ENCODE data around the gene SLC16A8.

SLC16A8 gene

GRCh38 chr22:38110863-38111852 lies 27.2 kb upstream of the SLC16A8 start:
- H3K36me3 ChIP-seq (ENCODE audit: control insufficient read depth, insufficient read depth, low read length) = peaks cover 3% of the 10 kb centered on the region; the same call in 1 of the 2 replicates
- no peak overlapping the region for H3K4me3 ChIP-seq (ENCODE audit: low read depth, low read length)
- H3K27me3 ChIP-seq (ENCODE audit: control insufficient read depth, insufficient read depth, low read length) = peaks cover 4% of the 10 kb centered on the region
- peaks cover 12% of the 10 kb centered on the region; the same call in 1 of the 2 replicates for H3K4me1 ChIP-seq (ENCODE audit: control insufficient read depth, insufficient read depth, low read length)
- no peak overlapping the region for H3K9ac ChIP-seq (ENCODE audit: low read length)
- no peaks in the 10 kb centered on the region for H3K9me3 ChIP-seq (ENCODE audit: control insufficient read depth, insufficient read depth, low read depth, low read length)
- no peak overlapping the region for H3K27ac ChIP-seq (ENCODE audit: low read depth, low read length)

GRCh38 chr22:38110008-38110862 lies 26.3 kb upstream of the SLC16A8 start, which contains the start of gene BAIAP2L2:
TSS of gene BAIAP2L2 (minus strand) at chr22:38110684. CDS start at chr22:38110525, 159 bp downstream.
- Histone ChIP-seq H3K4me1 (ENCODE audit: control insufficient read depth, insufficient read depth, low read length) (peaks cover 12% of the 10 kb centered on the region; the same call in 1 of the 2 replicates), H3K27me3 (ENCODE audit: control insufficient read depth, insufficient read depth, low read length) (peaks cover 4% of the 10 kb centered on the region), H3K9ac (ENCODE audit: low read length) (no peak within 1 kb of the TSS), H3K27ac (ENCODE audit: low read depth, low read length) (no peak within 1 kb of the TSS), H3K4me3 (ENCODE audit: low read depth, low read length) (no peak within 1 kb of the TSS), H3K9me3 (ENCODE audit: control insufficient read depth, insufficient read depth, low read depth, low read length) (no peaks in the 10 kb centered on the region), H3K36me3 (ENCODE audit: control insufficient read depth, insufficient read depth, low read length) (peaks cover 3% of the 10 kb centered on the region; the same call in 1 of the 2 replicates)

- Histone ChIP-seq H3K4me1 (ENCODE audit: control insufficient read depth, insufficient read depth, low read length) (peaks cover 10% of the 10 kb centered on the region; the same call in 1 of the 2 replicates), H3K4me3 (ENCODE audit: low read depth, low read length) (no peak overlapping the region), H3K9ac (ENCODE audit: low read length) (no peak overlapping the region), H3K9me3 (ENCODE audit: control insufficient read depth, insufficient read depth, low read depth, low read length) (no peaks in the 10 kb centered on the region), H3K27me3 (ENCODE audit: control insufficient read depth, insufficient read depth, low read length) (peaks cover 4% of the 10 kb centered on the region), H3K27ac (ENCODE audit: low read depth, low read length) (no peak overlapping the region), H3K36me3 (ENCODE audit: control insufficient read depth, insufficient read depth, low read length) (peaks cover 3% of the 10 kb centered on the region; the same call in 1 of the 2 replicates)
These were observed 25.5 kb upstream of the SLC16A8 start for GRCh38 chr22:38109371-38110001.

- Histone ChIP-seq H3K9me3 (ENCODE audit: control insufficient read depth, insufficient read depth, low read depth, low read length) (no peaks in the 10 kb centered on the region), H3K27ac (ENCODE audit: low read depth, low read length) (no peak overlapping the region)
These were observed 24.8 kb upstream of the SLC16A8 start for GRCh38 chr22:38108561-38109319.

GRCh38 chr22:38107692-38108515 lies 23.9 kb upstream of the SLC16A8 start:
- Histone ChIP-seq H3K4me3 (ENCODE audit: low read depth, low read length) (no peak overlapping the region), H3K27me3 (ENCODE audit: control insufficient read depth, insufficient read depth, low read length) (peaks cover 4% of the 10 kb centered on the region), H3K4me1 (ENCODE audit: control insufficient read depth, insufficient read depth, low read length) (peaks cover 10% of the 10 kb centered on the region; the same call in 1 of the 2 replicates), H3K9ac (ENCODE audit: low read length) (no peak overlapping the region), H3K36me3 (ENCODE audit: control insufficient read depth, insufficient read depth, low read length) (peaks cover 3% of the 10 kb centered on the region; the same call in 1 of the 2 replicates), H3K27ac (ENCODE audit: low read depth, low read length) (no peak overlapping the region), H3K9me3 (ENCODE audit: control insufficient read depth, insufficient read depth, low read depth, low read length) (no peaks in the 10 kb centered on the region)

More at GRCh38 chr22:38108561-38109319, 24.8 kb upstream of the SLC16A8 start:
- H3K9ac ChIP-seq (ENCODE audit: low read length) = no peak overlapping the region
- no peak overlapping the region for H3K4me3 ChIP-seq (ENCODE audit: low read depth, low read length)
- H3K27me3 ChIP-seq (ENCODE audit: control insufficient read depth, insufficient read depth, low read length) = peaks cover 4% of the 10 kb centered on the region
- peaks cover 10% of the 10 kb centered on the region; the same call in 1 of the 2 replicates for H3K4me1 ChIP-seq (ENCODE audit: control insufficient read depth, insufficient read depth, low read length)
- H3K36me3 ChIP-seq (ENCODE audit: control insufficient read depth, insufficient read depth, low read length) = peaks cover 3% of the 10 kb centered on the region; the same call in 1 of the 2 replicates

GRCh38 chr22:38106814-38107578 lies 23.0 kb upstream of the SLC16A8 start:
- H3K27me3 ChIP-seq (ENCODE audit: control insufficient read depth, insufficient read depth, low read length) = peaks cover 4% of the 10 kb centered on the region
- peaks cover 10% of the 10 kb centered on the region; the same call in 1 of the 2 replicates for H3K4me1 ChIP-seq (ENCODE audit: control insufficient read depth, insufficient read depth, low read length)
- no peaks in the 10 kb centered on the region for H3K9me3 ChIP-seq (ENCODE audit: control insufficient read depth, insufficient read depth, low read depth, low read length)
- H3K9ac ChIP-seq (ENCODE audit: low read length) = no peak overlapping the region
- H3K4me3 ChIP-seq (ENCODE audit: low read depth, low read length) = no peak overlapping the region
- H3K27ac ChIP-seq (ENCODE audit: low read depth, low read length) = no peak overlapping the region
- peaks cover 1% of the 10 kb centered on the region; the same call in 1 of the 2 replicates for H3K36me3 ChIP-seq (ENCODE audit: control insufficient read depth, insufficient read depth, low read length)

- no peaks in the 10 kb centered on the region for H3K27me3 ChIP-seq (ENCODE audit: control insufficient read depth, insufficient read depth, low read length)
- no peaks in the 10 kb centered on the region for H3K9me3 ChIP-seq (ENCODE audit: control insufficient read depth, insufficient read depth, low read depth, low read length)
- no peak overlapping the region for H3K27ac ChIP-seq (ENCODE audit: low read depth, low read length)
- no peak overlapping the region for H3K4me3 ChIP-seq (ENCODE audit: low read depth, low read length)
- H3K4me1 ChIP-seq (ENCODE audit: control insufficient read depth, insufficient read depth, low read length) = no peaks in the 10 kb centered on the region
- H3K36me3 ChIP-seq (ENCODE audit: control insufficient read depth, insufficient read depth, low read length) = no peaks in the 10 kb centered on the region
- H3K9ac ChIP-seq (ENCODE audit: low read length) = no peak overlapping the region
These were observed 20.1 kb upstream of the SLC16A8 start for GRCh38 chr22:38104084-38104483.

GRCh38 chr22:38103641-38104040 lies 19.7 kb upstream of the SLC16A8 start:
- H3K9ac ChIP-seq (ENCODE audit: low read length) = no peak overlapping the region
- no peaks in the 10 kb centered on the region for H3K4me1 ChIP-seq (ENCODE audit: control insufficient read depth, insufficient read depth, low read length)
- no peaks in the 10 kb centered on the region for H3K36me3 ChIP-seq (ENCODE audit: control insufficient read depth, insufficient read depth, low read length)
- H3K27me3 ChIP-seq (ENCODE audit: control insufficient read depth, insufficient read depth, low read length) = no peaks in the 10 kb centered on the region
- H3K4me3 ChIP-seq (ENCODE audit: low read depth, low read length) = no peak overlapping the region
- H3K27ac ChIP-seq (ENCODE audit: low read depth, low read length) = no peak overlapping the region
- no peaks in the 10 kb centered on the region for H3K9me3 ChIP-seq (ENCODE audit: control insufficient read depth, insufficient read depth, low read depth, low read length)
